Right lung (tissue), 5 donors: ENCODE results near the gene RAB11FIP3. TPM values are rescaled to one million over a fixed set of nuclear protein-coding genes. Genes with fewer than 3 reads are reported as not detected.
"Not testable (repeated sequence)": the region's sequence is repeated elsewhere in the genome, so short reads cannot be mapped to it uniquely, and the experiment has no call there.

ENCODE experiments used
- DNase-seq, 2 donors: peaks; one replicate each; pipeline ENCODE4 v3.0.0-alpha.2; 2013
- polyA plus RNA-seq, 5 donors: library from polyadenylated mRNA; unstranded; fragments of 120-200 nt; gene quantifications; one replicate each; pipeline versions ENCODE4 v1.2.1 to v1.2.3, GENCODE V29; 2013; ENCODE audit warnings: inconsistent platforms in 1 of 5, low replicate concordance in 1 of 5; ENCODE audit not compliant: insufficient read length in 5 of 5, insufficient read depth in 1 of 5

Gene RAB11FIP3
- polyA plus RNA-seq, 5 donors, result 42.7 to 56.7 (median 51.9) TPM

DNA sequence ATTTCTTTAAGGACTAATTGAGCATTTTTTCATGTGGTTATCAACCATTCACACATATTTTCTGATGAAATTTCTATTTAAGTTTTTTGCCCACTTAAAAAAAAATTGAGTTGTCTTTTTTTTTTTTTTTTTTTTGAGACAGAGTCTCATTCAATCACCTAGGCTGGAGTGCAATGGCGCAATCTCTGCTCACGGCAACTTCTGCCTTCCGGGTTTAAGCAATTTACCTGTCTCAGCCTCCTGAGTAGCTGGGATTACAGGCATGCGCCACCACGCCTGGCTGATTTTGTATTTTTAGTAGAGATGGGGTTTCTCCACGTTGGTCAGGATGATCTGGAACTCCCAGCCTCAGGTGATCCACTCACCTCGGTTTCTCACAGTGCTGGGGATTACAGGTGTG lies 34.3 kb downstream of the RAB11FIP3 start:
- DNase-seq, result no peak

DNA sequence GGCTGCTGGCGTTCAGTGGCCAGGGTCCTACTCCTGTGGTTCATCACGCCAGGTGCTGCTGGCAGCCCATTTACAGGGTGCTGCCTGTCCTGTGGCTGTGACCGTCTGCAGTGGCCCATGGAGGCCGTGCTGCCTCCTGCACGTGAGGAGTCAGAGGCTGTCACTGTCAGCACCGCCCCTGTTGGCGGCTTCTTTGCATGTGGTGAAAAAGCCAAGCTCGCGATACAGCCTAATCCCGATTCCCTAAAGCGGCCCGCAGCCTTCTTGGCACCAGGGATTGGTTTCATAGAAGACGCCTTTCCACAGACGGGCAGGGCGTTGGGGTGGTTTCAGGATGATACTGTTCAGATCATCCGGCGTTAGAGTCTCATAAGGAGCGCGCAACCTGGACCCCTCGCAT lies 35.3 kb downstream of the RAB11FIP3 start:
- DNase-seq, result no peak

GRCh38 chr16:463071-463470 lies 37.6 kb downstream of the RAB11FIP3 start:
- no peak for DNase-seq

GRCh38 chr16:466651-467050 lies 41.2 kb downstream of the RAB11FIP3 start:
- DNase-seq, result no peak

DNA sequence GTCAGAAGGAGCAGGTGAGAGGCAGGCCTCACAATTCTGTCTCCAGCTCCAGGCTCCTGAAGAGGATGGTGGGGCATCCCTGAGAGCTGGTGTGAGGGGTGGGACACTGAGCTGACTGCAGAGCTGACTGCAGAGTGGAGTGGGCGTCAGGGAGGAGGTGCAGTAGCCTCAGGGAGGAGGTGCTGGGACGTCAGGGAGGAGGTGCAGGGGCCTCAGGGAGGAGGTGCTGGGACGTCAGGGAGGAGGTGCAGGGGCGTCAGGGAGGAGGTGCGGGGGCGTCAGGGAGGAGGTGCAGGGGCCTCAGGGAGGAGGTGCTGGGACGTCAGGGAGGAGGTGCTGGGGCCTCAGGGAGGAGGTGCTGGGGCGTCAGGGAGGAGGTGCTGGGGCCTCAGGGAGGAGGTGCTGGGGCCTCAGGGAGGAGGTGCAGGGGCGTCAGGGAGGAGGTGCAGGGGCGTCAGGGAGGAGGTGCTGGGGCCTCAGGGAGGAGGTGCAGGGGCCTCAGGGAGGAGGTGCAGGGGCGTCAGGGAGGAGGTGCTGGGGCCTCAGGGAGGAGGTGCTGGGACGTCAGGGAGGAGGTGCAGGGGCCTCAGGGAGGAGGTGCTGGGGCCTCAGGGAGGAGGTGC lies 41.9 kb downstream of the RAB11FIP3 start:
- DNase-seq, result not testable (repeated sequence)

DNA sequence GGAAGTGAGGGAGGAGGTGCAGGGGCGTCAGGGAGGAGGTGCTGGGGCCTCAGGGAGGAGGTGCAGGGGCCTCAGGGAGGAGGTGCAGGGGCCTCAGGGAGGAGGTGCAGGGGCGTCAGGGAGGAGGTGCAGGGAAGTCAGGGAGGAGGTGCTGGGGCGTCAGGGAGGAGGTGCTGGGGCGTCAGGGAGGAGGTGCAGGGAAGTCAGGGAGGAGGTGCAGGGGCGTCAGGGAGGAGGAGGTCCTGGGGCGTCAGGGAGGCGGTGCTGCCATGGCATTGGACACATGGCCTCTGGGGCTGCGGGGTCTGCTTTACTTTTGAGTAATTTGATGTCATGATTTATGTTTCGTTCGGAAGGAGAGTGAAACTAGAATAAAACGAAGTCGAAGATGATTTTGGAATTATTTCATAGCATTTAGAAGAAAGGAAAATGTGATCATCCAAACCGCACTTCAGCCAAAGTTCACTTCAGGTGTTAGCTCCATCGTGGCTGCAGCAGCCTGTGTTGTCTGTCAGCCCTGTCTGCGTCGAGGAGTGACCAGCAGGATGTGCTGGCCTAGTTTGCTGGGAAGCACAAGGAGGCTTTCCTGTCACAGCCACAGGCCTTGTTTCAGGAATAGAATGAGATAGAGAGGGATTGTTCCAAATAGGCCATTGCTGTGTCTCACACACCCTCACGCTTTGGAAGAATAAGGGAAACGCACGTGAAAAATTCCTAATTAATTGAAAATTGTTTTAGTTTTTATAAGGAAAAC lies 42.8 kb downstream of the RAB11FIP3 start:
- no peak for DNase-seq

- DNase-seq, result not testable (repeated sequence)
These were observed 44.0 kb downstream of the RAB11FIP3 start for GRCh38 chr16:469459-469858.

DNA sequence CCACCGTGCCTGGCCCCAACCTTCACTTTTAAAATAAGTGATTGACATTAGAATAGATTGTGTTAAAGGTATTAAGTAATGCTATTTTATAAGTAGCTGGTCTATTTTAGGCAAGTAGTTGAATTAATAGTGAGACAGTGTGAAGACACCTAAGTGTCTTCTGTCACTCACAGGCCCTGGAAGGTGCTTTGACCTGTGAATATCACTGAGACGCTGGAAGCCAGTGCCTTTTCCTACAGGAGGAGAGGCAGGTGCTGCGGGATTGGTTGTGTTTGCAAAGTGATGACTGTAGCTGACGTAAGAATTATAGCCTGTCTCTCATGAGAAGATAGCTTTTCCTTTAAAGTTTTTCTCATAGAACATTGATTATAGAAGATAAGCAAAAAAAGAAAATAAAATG lies 45.0 kb downstream of the RAB11FIP3 start:
- no peak for DNase-seq

GRCh38 chr16:471353-472198 lies 46.1 kb downstream of the RAB11FIP3 start:
- DNase-seq, result no peak

- no peak for DNase-seq
These were observed 46.7 kb downstream of the RAB11FIP3 start for GRCh38 chr16:472199-472504.

DNA sequence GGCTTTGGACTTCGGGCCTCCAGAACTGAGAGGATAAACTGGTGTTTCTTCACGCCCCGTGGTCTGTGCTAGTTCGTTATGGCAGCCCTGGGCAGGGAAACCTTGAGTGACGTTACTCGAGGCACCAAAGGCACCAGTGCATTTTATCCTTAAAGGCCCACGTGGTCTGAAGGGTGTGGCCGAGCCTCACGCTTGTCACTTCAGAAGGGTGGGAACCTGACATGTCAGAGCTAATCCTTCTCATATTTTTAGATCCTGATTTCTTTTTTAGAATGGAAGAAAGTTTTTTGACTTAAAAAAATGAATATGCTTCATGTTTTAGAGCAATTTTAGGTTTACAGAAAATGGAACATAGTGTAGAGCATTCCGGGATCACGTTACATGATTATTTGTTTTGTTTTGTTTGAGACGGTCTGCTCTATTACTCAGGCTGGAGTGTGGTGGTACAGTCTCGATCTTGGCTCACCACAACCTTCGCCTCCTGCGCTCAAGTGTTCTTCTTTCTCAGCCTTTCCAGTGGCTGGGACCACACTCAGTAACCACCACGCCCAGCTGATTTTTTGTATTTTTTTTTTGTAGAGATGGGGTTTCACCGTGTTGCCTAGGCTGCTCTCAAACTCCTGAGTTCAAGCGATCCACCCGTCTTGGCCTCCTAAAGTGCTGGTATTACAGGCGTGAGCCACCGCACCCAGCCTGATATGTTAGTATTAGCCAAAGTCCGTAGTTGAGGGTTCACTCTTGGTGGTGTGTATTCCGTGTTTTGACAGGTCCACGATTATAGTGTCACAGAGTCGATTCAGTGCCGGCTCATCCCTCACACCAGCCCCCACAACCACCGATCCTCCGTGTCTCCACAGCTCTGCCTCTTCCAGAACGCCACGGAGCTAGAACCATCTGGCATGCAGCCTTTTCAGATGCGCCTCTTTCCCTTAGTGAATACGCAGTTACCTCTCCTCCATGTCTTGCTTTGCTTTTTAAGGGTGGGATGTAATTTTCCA lies 47.9 kb downstream of the RAB11FIP3 start:
- no peak for DNase-seq

- DNase-seq, result no peak
These were observed 49.1 kb downstream of the RAB11FIP3 start for GRCh38 chr16:474420-475122.

- no peak for DNase-seq
These were observed 50.6 kb downstream of the RAB11FIP3 start for GRCh38 chr16:476039-476438.

GRCh38 chr16:477301-478157 lies 52.1 kb downstream of the RAB11FIP3 start:
- no peak for DNase-seq

DNA sequence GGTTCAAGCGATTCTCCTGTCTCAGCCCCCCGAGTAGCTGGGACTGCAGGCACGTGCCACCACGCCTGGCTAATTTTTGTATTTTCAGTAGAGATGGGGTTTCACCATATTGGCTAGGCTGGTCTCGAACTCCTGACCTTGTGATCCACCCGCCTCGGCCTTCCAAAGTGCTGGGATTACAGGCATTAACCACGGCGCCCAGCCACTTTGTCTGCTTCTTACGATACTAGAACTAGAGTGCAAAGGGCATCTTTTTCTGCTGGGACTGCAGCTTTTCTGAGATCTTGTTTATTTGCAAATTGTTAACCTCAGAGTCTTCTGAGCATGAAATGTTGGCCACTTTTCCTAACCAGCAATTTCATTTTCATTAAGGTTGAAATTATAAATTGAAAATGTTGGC lies 52.8 kb downstream of the RAB11FIP3 start:
- DNase-seq, result not testable (repeated sequence)

DNA sequence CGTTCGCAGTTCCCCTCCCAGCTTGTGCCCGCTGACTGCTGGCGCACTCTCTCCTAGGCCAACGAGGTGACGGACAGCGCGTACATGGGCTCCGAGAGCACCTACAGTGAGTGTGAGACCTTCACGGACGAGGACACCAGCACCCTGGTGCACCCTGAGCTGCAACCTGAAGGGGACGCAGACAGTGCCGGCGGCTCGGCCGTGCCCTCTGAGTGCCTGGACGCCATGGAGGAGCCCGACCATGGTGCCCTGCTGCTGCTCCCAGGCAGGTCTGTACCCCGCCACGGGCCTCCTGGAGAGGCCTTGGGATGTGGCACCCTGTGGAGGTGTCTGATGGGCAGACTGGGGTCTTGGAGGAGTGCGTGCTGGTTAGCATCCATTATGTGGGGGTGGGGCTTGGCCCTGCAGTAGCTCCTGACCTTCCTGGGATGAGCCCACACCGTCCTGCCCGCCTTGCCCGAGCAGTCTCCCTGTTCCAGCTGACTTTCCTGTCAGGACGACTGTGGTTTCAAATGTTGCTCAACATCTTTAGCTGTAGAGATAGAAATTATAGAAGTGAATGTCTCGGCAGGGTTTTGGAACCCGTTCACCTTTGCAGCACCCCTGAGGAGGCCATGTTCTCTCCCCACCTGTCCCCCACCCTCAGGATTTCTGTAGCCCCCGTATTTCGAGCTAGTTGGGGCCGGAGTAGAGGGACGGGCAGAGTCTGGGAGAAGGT lies 57.2 kb downstream of the RAB11FIP3 start:
- no peak for DNase-seq

- no peak for DNase-seq
These were observed 58.1 kb downstream of the RAB11FIP3 start for GRCh38 chr16:483341-484075.

DNA sequence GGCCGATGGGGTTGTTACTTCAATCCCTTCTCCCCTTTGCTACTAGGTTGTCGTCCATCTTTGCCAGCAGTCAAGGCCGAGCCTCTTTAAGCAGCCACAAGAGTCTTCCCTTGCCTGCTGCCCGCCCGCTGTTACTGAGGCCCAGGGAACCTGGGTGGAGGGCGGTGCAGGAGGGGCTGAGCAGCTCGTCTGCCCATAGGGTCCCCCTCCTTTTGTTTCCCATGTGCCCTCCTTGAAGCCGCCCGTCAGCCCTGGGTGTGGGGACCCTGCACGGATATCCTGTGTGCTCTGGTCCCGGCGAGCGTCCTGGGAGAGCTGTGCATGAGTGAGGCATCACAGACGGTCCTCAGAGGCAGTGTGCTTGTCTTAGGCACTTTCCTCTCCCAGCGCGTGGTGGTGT lies 64.2 kb downstream of the RAB11FIP3 start:
- no peak for DNase-seq
